C1 segment of cervical spinal cord (tissue), 14 donors: Measurements from ENCODE around the gene ERCC6L.

Experiments used
- DNase-seq, 14 donors: peaks; one replicate each; lab custom pipeline; 2025; lab: John Stamatoyannopoulos, UW

Gene ERCC6L, protein sequence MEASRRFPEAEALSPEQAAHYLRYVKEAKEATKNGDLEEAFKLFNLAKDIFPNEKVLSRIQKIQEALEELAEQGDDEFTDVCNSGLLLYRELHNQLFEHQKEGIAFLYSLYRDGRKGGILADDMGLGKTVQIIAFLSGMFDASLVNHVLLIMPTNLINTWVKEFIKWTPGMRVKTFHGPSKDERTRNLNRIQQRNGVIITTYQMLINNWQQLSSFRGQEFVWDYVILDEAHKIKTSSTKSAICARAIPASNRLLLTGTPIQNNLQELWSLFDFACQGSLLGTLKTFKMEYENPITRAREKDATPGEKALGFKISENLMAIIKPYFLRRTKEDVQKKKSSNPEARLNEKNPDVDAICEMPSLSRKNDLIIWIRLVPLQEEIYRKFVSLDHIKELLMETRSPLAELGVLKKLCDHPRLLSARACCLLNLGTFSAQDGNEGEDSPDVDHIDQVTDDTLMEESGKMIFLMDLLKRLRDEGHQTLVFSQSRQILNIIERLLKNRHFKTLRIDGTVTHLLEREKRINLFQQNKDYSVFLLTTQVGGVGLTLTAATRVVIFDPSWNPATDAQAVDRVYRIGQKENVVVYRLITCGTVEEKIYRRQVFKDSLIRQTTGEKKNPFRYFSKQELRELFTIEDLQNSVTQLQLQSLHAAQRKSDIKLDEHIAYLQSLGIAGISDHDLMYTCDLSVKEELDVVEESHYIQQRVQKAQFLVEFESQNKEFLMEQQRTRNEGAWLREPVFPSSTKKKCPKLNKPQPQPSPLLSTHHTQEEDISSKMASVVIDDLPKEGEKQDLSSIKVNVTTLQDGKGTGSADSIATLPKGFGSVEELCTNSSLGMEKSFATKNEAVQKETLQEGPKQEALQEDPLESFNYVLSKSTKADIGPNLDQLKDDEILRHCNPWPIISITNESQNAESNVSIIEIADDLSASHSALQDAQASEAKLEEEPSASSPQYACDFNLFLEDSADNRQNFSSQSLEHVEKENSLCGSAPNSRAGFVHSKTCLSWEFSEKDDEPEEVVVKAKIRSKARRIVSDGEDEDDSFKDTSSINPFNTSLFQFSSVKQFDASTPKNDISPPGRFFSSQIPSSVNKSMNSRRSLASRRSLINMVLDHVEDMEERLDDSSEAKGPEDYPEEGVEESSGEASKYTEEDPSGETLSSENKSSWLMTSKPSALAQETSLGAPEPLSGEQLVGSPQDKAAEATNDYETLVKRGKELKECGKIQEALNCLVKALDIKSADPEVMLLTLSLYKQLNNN

DNA sequence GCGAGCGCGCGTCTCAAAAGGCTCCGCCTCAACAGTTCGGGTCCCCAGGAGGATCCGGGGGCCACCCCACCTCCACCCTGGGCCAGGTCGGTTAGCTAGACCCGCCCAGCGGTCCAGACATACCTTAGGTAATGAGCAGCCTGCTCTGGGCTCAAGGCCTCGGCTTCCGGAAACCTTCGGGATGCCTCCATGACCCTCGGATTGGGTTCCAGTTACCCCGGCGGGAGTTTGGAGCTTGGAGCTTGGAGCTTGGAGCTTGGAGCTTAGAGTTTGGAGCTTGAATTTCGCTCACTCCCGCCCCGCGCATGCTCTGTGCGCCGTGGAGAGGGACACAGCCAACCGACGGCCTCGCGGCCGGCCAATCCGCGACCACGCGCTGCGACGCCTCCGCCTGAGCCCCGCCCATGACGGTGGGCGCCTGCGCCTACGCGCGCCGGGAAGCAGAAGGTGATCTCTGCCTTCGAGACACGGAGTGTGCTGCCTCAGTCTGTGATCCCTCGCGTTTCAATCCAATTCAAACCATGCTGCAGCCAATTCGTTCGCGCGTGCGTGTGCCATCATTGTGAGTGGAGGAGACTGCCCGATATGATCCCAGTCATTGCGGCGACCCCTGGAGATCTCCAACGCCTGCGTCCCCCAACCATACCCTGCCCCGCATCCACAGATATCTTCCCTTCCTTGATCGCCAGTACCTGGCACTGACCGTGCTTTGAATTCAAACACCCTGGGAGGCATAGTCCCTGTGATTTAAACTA, at the start of gene ERCC6L:
Gene ERCC6L (minus strand): TSS at position 307 of the 755 bp plus-strand sequence. CDS start 116 bp downstream, at position 191.
- peak; percentile 2 to 85 (median 54) for DNase-seq

DNA sequence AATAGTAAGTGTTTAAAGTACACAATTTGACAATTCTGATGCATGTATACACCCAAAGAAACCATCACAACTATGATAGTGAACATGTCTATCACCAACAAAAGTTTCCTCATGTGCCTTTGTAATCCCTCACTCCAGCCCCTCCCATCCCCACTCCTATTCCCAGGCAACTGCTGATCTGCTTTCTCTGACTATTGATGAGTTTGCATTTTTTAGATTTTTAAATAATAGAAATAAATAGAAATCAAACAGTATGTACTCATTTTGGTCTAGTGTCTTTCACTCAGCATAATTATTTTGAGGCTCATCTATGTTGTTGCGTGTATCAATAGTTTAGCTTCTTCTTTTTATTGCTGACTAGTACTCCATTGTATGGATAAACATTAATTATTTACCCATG, 43.5 kb upstream of the ERCC6L start:
- DNase-seq: no peak

DNA sequence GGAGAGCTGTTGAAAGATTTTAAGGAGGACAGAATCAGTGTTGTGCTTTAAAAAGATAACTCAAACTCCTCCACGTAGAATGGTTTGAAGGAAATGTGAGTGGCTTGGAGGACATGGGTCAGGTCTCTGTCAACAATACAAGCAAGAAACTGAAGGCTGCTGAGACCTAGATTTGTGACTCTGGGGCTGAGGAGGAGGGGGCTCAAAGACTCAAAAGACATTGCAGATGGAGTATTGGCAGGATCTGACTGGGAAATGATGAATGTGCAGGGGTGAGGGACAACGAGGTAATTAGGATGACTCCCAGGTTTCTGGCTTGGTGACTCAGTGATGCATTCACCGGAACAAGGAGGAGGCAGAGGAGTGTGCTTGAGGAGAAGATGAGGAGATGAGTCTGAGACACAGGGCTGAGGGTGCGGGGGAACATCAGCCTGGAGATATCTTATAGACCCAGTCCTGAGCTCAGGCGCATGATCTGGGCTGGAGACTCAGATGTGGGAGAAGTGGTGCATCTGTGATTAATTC, 41.6 kb upstream of the ERCC6L start:
- no peak for DNase-seq

DNA sequence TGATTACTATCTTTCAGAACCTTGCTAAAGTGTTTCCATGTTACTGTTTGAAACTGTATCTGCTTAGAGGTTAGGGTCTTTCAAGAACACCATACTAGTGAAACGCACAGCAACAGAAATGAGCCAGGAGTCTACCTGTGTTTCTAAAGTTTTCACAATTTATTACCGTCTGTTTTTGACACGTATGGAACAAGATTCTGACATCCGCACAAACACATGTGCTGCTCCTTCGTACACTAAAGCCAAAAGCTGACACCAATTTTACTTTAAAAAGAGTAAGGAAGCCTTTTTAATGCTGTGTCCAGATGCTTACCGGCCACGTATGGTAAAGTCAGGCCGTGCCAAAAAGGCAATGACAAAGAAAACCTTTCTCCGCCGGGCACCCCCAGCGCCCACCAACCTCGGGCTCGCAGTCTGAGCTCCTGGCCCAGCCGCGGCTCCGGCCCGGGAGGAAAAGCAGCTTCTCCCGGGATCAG, 37.7 kb upstream of the ERCC6L start:
- DNase-seq: no peak

DNA sequence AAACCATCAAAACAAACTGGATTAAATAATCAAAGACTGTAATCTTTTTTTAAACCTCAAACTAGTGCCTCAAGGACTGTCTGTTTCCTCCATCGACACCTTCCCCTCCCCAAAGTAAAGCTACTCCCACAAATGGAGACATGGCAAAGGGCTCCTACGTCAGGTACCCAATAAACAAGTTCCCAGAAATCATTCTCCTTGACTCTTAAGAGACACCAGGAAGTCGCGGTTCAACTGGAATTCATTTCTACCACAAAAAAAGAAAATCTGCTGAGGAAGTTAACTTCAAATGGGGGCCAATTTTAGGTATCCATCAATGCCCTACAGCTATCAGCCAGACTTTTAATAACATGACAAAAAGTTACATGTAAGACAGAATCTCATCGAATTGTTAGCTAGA, 35.7 kb upstream of the ERCC6L start:
- no peak for DNase-seq

DNA sequence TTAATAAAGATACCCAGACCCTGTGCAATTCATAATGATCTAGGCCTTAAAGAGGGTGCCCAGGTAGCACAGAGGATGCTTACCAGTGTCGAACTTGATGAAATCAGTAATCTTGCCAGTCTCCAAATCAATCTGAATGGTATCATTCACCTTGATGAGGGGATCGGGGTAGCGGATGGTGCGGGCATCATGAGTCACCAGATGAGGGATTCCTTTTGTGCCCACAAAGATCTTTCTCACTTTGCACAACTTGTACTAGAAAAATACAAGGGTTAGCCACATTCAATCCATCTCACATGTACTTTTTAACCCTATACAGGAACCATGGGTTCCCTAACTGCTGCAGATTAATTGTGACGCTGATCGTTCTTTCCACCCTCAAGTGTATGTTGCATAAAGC, 34.9 kb upstream of the ERCC6L start:
- no peak for DNase-seq

DNA sequence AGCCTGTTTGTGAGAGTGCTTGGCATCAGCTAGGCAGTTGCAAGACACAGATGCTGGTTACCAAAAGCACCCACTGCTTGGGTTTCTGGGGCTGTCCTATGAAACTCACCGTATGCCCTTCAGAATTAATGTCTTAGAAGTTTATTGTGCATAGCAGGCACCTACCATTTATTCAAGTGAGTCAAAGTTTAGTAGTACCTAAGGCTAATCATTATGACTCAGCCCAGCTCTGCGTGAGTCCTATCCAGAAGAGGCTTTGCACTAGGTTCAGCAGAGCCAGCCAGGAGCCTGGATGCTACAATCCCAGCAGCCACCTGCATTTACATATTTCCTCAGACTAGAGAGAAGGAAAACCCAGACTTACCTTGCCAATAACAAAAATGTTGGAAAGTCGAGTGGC, 34.0 kb upstream of the ERCC6L start:
- no peak for DNase-seq

DNA sequence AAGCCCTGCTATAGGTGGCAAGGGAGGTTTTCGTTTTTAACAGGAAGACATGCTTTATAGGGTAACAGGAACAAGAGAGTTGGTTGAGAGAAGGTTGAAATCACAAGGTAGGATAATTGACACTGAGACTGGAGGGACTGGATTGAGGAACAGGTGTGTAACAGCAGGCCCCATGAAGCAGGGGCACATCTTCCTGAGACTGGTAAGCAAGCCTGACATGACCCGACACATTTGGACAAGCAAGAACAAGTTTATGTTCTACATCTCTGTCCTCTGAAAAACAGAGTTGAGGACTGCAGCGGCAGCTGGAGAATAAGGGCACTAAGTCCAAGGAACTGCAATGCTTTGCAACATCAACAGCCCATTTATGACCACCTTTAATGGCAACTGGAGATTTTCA, 33.0 kb upstream of the ERCC6L start:
- no peak for DNase-seq

DNA sequence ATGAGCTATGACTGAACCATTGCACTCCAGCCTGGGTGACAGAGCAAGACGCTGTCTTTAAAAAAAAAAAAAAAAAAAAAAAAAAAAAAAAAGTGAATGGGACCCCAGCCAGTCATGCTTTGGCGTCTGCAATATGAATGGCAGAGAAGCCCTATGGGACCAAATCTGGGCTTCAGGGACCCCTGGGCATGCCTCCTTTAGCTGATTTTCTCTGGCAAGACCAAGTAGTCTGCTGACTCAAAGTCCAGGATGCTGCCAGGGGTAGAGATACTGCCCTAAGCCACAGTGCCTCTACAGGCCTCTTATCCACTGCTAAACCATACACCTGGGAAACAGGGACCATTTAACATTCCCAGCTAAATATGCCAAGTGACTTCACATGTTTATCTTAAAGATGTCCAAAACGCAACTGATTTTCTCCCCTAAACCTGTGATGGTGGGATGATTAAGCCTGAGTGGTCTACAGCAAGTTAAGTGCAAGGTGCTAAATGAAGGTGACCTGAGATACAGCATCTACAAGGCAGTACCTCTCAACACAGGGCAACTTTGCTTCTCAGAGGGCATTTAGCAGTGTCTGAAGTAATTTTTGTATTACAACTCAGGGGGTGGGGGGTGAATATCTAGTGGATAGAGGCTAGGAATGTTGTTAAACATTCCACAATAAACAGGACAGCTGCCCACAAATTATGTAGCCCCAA, 32.4 kb upstream of the ERCC6L start:
- DNase-seq: no peak

DNA sequence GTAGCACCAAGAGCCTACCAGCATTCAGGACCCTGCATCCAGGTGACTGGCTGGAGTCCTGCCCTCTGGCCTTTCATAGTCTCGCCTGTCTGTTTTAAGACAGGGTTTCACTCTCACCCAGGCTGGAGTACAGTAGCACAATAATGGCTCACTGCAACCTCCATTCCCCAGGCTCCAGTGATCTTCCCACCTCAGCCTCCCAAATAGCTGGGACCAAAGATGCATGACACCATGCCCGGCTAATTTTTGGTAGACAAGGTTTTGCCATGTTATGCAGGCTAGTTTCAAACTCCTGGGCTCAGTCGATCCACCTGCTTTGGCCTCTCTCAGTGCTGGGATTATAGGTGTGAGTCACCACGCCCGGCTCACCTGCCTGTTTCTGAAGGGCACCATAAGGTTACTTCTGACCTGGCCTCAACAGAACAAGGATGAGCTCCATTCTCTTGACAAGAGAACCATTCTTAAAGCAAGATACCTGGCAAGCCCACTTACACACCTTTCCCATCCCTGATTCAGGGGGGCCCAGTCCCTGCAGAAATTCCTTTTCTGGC, 31.6 kb upstream of the ERCC6L start:
- no peak for DNase-seq

DNA sequence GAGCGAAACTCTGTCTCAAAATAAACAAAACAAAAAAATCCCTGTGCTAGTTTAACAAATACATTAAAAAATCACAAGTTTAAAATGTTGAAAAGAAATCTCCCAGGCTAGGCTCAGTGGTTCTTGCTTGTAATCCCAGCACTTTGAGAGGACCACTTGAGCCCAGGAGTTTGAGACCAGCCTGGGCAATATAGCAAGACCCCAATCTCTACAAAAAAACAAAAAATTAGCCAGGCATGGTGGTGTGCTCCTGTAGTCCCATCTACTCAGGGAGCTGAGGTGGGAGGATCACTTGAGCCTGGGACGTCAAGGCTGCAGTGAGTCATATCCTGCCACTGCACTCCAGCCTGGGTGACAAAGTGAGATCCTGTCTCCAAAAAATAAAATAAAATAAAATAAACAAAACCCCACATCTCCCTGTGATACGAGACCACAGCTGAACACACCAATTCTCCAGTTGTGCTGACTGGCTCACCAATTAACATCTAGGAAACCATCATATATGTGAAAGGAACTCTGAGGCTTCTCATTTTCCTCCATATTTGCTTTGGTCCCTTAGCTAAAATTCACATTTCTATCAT, 30.9 kb upstream of the ERCC6L start:
- DNase-seq: no peak

DNA sequence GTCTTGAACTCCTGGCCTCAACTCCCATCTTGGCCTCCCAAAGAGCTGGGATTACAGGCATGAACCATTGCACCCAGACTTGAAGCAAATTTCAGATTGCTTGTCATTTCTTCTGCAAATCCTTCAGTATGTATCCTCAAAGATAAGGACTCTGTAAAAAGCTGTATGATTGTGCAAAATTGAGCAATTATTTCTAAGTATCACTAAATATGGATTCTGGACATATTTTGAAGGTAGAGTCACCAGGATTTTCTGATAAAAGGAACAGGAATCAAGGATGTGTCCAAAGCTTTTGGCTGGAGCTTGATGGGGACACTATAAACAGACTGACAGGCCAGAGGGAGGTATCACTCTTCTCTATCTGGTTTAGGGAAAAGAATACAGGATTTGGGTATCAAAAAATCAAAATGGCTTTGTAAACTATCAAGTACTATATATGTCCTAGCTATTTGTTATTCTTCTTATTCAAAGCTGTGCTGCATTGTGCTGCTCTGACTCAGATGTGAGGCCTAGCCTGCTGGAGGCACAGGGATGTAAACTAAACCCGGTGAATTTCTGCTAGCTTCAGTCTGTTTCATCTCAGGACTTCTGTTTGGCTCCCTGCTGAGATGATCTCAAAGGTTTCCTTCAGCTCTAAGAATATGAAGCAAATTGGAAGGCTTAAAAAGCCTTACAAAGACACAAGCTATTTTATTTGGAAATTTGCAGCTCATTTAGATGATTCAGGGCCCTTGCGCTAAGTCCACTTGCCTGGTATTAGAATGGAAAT, 30.0 kb upstream of the ERCC6L start:
- no peak for DNase-seq

DNA sequence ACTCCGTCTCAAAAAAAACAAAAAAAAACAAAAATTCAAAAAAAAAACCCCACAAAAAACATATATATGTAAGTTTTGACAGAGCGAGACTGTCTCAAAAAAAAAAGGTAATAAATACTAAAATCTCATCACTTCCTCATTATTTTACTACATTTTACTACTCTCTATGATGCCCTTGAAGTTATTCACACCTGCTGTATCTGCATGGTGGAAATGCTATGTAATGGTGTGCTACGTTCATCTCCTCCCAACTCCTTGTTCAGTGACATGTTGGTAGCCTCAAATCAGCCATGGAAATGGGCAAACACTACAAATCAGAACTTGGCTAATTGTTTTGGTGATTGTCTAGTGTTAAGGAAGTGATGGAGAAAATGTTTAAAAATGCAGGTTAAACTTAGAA, 26.4 kb upstream of the ERCC6L start:
- DNase-seq: no peak

DNA sequence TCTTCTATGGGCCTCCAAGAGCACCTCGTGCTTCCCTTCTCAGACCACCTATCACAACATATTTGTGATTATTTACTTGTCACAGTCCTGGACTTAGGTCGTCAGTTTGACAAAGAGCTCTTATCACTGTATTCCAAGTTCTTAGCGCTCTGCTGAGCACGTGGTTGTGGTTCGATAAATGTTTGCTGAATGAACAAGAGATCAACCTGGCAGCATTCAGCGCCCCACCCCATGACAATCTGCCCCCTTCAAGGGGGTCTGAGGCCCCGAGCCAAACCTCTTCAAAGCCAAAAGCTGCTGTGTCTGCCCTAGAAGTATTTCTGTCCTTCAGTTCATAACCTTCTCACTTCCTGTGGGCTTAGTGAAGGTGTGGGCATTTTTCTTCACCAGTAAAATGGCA, 23.2 kb upstream of the ERCC6L start:
- DNase-seq: no peak

DNA sequence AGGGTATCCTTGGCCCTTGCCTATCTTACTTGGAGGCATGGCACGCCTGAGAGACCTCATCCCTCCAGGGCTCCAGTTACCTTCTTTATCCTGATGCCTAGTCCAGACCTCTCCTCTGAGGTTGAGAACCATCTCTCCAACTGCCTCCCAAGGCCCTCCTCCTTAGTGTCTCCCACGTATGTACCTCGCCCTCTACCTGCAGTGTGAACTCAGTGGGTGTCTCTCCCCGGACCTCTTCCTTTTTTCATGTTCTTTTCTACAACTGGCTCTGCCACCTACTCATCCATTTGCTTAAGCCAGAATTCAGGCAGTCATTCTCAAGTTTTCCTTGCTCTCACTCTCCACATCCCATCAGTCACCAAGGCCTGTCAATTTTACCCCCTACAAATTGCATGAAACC, 21.6 kb upstream of the ERCC6L start:
- DNase-seq: no peak

DNA sequence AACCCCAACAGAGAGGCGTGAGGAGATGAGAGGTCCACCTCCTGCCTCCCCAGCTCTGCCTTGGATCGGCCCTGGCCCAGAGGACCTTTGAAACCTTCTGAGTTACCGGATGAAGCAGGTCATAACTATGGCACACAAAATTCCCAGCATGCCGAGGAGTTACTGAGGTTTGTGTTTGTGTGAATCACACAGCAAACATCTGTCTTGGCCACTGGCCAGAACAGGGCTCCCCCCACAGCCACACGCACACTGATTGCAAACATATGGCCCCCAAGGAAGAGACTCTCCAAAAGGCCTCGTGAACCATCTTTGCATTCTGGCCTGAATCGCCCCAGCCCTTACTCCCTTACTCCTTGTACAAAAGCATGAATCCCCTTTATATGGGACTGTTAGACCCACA, 19.3 kb upstream of the ERCC6L start:
- no peak for DNase-seq

DNA sequence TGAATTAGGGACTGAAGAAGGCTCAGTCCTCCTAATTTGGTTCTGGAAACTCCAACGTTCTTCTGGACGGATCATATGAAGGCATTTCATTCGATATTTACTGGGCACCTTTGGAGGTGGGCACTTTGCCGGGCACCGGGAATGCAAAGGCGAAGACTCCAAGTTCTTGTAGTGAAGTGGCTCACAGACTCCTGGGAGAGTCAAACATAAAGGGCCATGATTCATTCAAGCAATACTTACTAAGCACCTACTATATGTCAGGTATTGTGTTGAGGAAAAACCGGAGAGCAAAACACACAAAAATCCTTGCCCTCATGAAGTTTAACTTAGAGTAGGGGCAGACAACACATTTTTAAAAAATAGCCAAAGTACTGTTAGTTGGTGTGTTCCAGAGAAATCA, 17.0 kb upstream of the ERCC6L start:
- DNase-seq: no peak

DNA sequence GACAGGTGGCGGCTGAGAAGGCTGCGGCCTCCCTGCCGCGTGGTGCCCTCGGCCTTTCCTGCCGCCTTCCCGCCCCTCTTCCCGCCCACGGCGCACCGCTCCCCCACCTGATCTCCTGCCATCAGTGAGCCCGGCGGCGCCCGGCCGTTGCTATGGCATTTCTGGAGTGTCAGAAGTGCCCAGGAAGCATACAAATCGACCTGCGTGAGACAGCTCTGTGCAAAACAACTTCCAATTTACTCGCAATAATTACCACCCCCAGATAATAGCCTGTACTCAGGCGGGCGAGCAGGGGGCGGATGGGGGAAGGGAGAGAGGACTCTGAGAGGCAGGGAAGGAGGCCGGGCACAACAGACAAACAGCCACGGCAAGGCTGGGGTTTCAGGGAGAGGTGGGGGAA, 16.6 kb upstream of the ERCC6L start:
- DNase-seq: peak in 5 of 14 donors; percentile 0 to 34 (median 16)

DNA sequence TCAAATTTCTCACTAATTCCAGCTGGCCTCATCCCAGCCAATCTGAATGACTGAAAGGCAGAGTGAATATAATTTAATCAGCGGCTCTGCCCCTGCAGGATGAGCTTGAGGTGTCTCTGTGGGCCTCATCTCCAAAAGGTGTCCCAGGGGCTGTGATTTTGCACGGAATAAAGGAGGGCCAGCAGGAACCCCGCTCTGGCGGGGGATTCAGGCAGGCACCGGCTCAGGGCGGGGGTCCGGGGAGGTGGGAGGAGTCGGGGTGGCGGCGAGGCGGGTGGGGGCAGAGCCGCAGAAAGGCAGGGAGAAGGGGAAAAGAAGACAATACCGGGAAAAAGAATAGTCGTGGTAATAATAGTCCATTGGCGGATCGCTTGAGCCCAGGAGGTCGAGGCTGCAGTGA, 16.0 kb upstream of the ERCC6L start:
- DNase-seq: peak in 1 of 14 donors; percentile 1
